Right lobe of liver (tissue), 6 donors: Measurements from ENCODE around the gene FAM120C. TPM values are rescaled to one million over a fixed set of nuclear protein-coding genes. Genes with fewer than 3 reads are reported as not detected.

ENCODE experiments used
- ATAC-seq, 4 donors: fragments of 200-7000 bp; cut with Tn5 transposase; one replicate each; pipeline ENCODE4 v1.9.1; 2020; ENCODE audit warnings: mild to moderate bottlenecking in 4 of 4, moderate library complexity in 4 of 4
- DNase-seq, 3 donors: peaks; one replicate each; pipeline ENCODE4 v3.0.0-alpha.2; 2020
- H3K27ac ChIP-seq, 3 donors: fragments of 200-600 bp; one replicate each; pipeline ENCODE4 v1.8.0; 2022
- H3K27me3 ChIP-seq, 2 donors: fragments of 200-600 bp; one replicate each; pipeline ENCODE4 v1.8.0; 2022
- H3K36me3 ChIP-seq, 4 donors: fragments of 200-600 bp; sonication (generic) in 1 of 4; one replicate each; pipeline versions ENCODE4 v1.5.1 to v1.8.0; 2017 to 2022; ENCODE audit warnings: control low read depth in 1 of 4
- H3K4me1 ChIP-seq, 4 donors: fragments of 200-600 bp; sonication (generic) in 1 of 4; one replicate each; pipeline versions ENCODE4 v1.5.1 to v1.8.0; 2017 to 2022; ENCODE audit warnings: control low read depth in 1 of 4
- H3K4me3 ChIP-seq, 3 donors: fragments of 200-600 bp; one replicate each; pipeline ENCODE4 v1.8.0; 2022
- H3K9me3 ChIP-seq, 4 donors: fragments of 200-600 bp; sonication (generic) in 1 of 4; one replicate each; pipeline versions ENCODE4 v1.5.1 to v1.8.0; 2017 to 2022; ENCODE audit warnings: control low read depth in 1 of 4
- POLR2A ChIP-seq: fragments of 450-650 bp; IDR thresholded peaks from one replicate; pipeline ENCODE4 v1.6.1; 2017; ENCODE audit warnings: antibody characterized with exemption, mild to moderate bottlenecking
- WGBS: methylation state at CpG from one replicate; pipeline ENCODE4 v1.1.6; 2018; ENCODE audit warnings: low coverage, low lambda C conversion rate; ENCODE audit not compliant: insufficient coverage; ENCODE audit errors: missing lambda C conversion rate; 5-methylcytosine and 5-hydroxymethylcytosine counted together
- intact Hi-C, 2 donors: fragments of 100-400 bp; cut with DNase I; formaldehyde crosslinking; loops; one replicate each; pipeline versions ENCODE4 v1.11.2 to v1.14.1; 2022
- total RNA-seq, 6 experiments: library from RNA; depleted of rRNA in 2 of 6; stranded (reverse); fragments of >200 nt in 2 of 6; fragmentation: NEBNext Ultra II Directional in 3 of 6; extraction: Animal tissue kit (Norgen Biotek cat#: 25700) in 3 of 6; gene quantifications; one replicate each; pipeline versions ENCODE4 v1.1.0 to v1.2.4, GENCODE V29; 2016 to 2023
- TF ChIP-seq, protein P1 (sequence below), 4 donors: fragments of 200-600 bp in 3 of 4; fragments of 450-650 bp in 1 of 4; IDR thresholded peaks; one replicate each; pipeline versions ENCODE4 v1.5.1 to v1.8.0; 2016 to 2022; ENCODE audit warnings: antibody characterized with exemption in 4 of 4, mild to moderate bottlenecking in 2 of 4
- donor health status: DM: no; HTN: yes; CAD: no.
- donor health status: DM: no; HTN: no; CAD: no.
- donor health status: DM: no; HTN: no; CAD: no.
- donor health status: DM: no; HTN: yes; CAD: no.
- donor health status: DM: no; HTN: yes; CAD: no.

Gene FAM120C
- total RNA-seq, 6 experiments from 2014 or later = 2.9 to 5.0 (median 4.3) TPM

DNA sequence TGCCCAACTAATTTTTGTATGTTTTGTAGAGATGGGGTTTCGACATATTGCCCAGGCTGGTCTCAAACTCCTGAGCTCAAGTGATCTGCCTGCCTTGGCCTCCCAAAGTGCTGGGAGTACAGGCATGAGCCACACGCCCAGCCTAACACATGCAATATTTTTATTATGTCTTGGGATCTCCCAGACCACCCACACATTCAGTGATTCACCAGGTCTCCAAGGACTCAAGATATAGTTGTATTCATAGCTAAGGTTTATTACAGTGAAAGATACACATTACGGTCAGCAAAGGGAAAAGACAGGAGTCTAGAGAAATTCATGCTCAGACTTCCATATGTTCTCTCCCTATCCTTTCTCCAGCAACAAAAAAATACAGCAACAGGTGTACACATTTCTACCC, 25.5 kb upstream of the FAM120C start:
- no peaks in the 10 kb centered on the region for H3K36me3 ChIP-seq
- no peaks in the 10 kb centered on the region for H3K27me3 ChIP-seq
- 77% methylated on average over 3 of the region's 3 CpGs for WGBS
- no peak overlapping the region for H3K4me3 ChIP-seq
- no peak overlapping the region for H3K27ac ChIP-seq
- TF ChIP-seq, protein P1, sequence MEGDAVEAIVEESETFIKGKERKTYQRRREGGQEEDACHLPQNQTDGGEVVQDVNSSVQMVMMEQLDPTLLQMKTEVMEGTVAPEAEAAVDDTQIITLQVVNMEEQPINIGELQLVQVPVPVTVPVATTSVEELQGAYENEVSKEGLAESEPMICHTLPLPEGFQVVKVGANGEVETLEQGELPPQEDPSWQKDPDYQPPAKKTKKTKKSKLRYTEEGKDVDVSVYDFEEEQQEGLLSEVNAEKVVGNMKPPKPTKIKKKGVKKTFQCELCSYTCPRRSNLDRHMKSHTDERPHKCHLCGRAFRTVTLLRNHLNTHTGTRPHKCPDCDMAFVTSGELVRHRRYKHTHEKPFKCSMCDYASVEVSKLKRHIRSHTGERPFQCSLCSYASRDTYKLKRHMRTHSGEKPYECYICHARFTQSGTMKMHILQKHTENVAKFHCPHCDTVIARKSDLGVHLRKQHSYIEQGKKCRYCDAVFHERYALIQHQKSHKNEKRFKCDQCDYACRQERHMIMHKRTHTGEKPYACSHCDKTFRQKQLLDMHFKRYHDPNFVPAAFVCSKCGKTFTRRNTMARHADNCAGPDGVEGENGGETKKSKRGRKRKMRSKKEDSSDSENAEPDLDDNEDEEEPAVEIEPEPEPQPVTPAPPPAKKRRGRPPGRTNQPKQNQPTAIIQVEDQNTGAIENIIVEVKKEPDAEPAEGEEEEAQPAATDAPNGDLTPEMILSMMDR (IDR thresholded peaks at IDR 0.05) = no peak
- no peak for TF ChIP-seq POLR2A
- H3K4me1 ChIP-seq = no peaks in the 10 kb centered on the region
- DNase-seq (no peak), ATAC-seq (no peak)
- H3K9me3 ChIP-seq = no peaks in the 10 kb centered on the region
- intact Hi-C loops = no loop called here

DNA sequence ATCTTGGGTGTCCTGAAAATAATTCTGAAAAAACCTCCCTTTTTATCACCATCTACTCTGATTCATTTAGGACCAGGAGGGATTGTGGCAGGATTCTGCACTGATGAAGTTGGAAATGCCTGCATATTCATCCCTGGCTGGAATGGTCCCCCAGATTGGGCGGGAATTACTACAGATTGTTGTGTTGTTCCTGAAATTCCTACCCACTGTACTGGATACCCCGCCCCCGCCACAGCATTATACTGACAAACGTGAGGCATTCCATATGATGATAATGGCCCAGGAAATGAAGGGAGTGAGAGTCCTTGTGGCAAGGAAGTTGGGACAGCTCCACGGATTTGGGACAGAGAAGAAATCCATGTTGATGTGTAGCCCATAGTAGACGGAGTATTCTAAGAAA, 15.2 kb upstream of the FAM120C start:
- Histone ChIP-seq H3K27me3 (no peaks in the 10 kb centered on the region), H3K4me3 (no peak overlapping the region), H3K4me1 (no peaks in the 10 kb centered on the region), H3K36me3 (no peaks in the 10 kb centered on the region), H3K9me3 (no peaks in the 10 kb centered on the region), H3K27ac (no peak overlapping the region)
- DNase-seq (no peak), ATAC-seq (no peak)
- intact Hi-C loops = no loop called here
- WGBS = 44% methylated on average over 6 of the region's 6 CpGs
- TF ChIP-seq, protein P1 (IDR thresholded peaks at IDR 0.05) = no peak
- TF ChIP-seq POLR2A = no peak

DNA sequence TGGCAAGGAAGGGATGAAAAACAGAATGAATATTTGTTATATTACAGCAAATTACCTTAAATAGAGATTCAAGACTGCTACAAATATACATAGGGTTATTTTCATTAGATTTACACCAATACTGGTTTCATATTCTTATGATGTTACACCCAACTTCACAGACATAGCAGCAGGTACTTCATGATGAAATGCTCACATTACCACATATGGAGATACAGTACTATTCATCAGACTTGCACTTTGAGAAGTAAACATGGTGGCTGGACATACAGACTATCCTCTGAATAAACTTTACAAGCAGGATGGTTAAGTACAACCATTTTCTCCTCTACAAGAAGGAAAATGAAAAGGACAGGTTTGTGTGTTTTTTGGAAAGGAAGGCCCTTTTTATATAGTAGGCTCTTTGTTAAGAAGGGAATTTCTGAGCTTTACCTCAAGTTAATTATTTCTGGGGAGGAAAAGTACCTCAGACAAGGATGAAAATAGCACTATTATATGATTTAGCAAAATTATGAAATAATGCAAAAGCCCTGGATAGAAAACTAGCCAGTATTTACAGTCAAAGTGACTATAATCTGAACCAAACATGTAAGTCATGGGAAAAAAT, 12.0 kb upstream of the FAM120C start:
- H3K4me1 ChIP-seq = no peaks in the 10 kb centered on the region
- intact Hi-C loops = no loop called here
- H3K36me3 ChIP-seq = no peaks in the 10 kb centered on the region
- no peak overlapping the region for H3K4me3 ChIP-seq
- DNase-seq (no peak), ATAC-seq (no peak)
- no peak for TF ChIP-seq POLR2A
- H3K27me3 ChIP-seq = no peaks in the 10 kb centered on the region
- H3K9me3 ChIP-seq = no peaks in the 10 kb centered on the region
- no peak overlapping the region for H3K27ac ChIP-seq

DNA sequence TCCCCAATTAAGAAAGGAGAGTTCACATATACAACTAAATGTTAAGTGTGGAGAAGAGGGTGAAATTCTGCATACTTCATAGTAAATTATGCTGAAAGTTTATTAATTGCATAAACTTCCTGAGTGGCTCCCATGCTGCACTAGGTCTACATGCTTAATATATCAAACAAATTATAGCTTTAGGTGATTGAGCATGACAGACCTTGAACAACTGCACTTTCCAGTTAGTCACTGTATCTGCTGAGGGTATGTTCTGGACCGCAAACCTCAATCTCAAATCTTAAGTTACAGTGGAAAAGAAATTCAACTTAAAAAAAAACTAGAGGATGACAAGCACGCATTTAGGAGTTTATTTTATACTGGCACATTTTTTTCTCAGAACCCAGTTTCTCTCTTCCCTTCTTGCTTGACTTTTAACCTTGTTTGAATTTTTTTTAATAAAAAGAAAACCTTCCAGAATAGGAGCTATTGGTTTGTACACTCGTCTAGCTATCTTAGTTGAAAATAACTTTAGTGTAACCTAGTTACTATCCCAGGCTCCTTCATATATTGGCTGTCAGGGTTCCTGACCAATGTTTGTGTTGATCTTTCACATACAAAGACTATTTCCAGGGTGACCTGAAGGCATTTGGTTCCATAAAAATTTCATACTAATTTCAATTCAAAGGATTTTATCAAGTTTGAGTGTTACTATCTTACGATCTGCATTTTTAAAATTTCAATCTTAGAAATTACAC, 10.2 kb upstream of the FAM120C start:
- Histone ChIP-seq H3K36me3 (no peaks in the 10 kb centered on the region), H3K27me3 (no peaks in the 10 kb centered on the region), H3K9me3 (no peaks in the 10 kb centered on the region), H3K4me1 (no peaks in the 10 kb centered on the region), H3K27ac (no peak overlapping the region), H3K4me3 (no peak overlapping the region)
- no peak for TF ChIP-seq POLR2A
- TF ChIP-seq, protein P1 (IDR thresholded peaks at IDR 0.05) = no peak
- 65% methylated on average over 4 of the region's 4 CpGs for WGBS
- intact Hi-C loops = no loop called here
- DNase-seq (no peak), ATAC-seq (no peak)

DNA sequence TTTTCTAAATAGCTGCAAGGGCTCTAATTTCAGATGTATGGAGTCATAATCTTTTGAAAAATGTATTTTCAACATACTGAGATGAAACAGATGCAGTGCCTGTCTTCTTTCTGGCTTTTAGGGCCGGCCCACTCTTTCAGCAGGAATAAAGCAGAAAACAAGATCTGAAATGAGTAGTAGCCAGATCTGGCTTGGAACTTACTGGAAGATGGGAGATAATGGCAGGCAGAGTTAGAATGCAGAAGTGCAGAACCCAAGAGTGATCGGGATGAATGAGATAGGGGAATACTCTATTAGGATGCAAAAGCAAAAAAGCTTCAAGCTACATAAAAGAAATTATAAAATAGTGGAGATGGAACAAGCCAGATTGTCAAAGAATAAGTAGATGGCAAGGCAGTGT, 1.4 kb upstream of the FAM120C start:
- WGBS = 70% methylated on average over 2 of the region's 2 CpGs
- no peak for TF ChIP-seq POLR2A
- TF ChIP-seq, protein P1 (IDR thresholded peaks at IDR 0.05) = no peak
- Histone ChIP-seq H3K27me3 (no peaks in the 10 kb centered on the region), H3K9me3 (no peaks in the 10 kb centered on the region), H3K4me3 (no peak overlapping the region), H3K36me3 (no peaks in the 10 kb centered on the region), H3K4me1 (peaks cover 0 to 18% (median 0%) of the 10 kb centered on the region in 4 donors), H3K27ac (no peak overlapping the region)
- DNase-seq = no peak
- intact Hi-C loops = no loop called here
- no peak for ATAC-seq
